ENCODE measurements around the gene DSC2.

GRCh38 chr18:31105733-31106132 is 3.5 kb upstream of the DSC2 start:
- TF ChIP-seq, protein P1, sequence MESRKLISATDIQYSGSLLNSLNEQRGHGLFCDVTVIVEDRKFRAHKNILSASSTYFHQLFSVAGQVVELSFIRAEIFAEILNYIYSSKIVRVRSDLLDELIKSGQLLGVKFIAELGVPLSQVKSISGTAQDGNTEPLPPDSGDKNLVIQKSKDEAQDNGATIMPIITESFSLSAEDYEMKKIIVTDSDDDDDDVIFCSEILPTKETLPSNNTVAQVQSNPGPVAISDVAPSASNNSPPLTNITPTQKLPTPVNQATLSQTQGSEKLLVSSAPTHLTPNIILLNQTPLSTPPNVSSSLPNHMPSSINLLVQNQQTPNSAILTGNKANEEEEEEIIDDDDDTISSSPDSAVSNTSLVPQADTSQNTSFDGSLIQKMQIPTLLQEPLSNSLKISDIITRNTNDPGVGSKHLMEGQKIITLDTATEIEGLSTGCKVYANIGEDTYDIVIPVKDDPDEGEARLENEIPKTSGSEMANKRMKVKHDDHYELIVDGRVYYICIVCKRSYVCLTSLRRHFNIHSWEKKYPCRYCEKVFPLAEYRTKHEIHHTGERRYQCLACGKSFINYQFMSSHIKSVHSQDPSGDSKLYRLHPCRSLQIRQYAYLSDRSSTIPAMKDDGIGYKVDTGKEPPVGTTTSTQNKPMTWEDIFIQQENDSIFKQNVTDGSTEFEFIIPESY (IDR thresholded peaks at IDR 0.05; ENCODE audit: extremely low read depth, insufficient replicate concordance, low read length), result no peak
- TF ChIP-seq CTCF (IDR thresholded peaks at IDR 0.05 in 2 of 3, conservative IDR thresholded peaks at IDR 0.05 in 1 of 3; ENCODE audit: borderline replicate concordance in 1 of 3, insufficient read depth in 1 of 3, low read depth in 2 of 3, low read length in 2 of 3) (no peak), RAD21 (IDR thresholded peaks at IDR 0.05; ENCODE audit: low read depth) (no peak), SP1 (IDR thresholded peaks at IDR 0.05; ENCODE audit: low read depth) (no peak), MAX (IDR thresholded peaks at IDR 0.05) (no peak)
